Naive thymus-derived CD8-positive, alpha-beta T cell (primary cell): ENCODE measurements around the gene NCKAP5. TPM values are rescaled to one million over a fixed set of nuclear protein-coding genes. Genes with fewer than 3 reads are reported as not detected.

ENCODE experiments used
- ATAC-seq, 2 donors: fragments of 150-1000 bp; cut with Tn5 transposase in 1 of 2; sonication (Bioruptor Pico), chemical (Tn5 transposase) in 1 of 2; 1 replicate in 1 of 2; 2 replicates in 1 of 2; pipeline ENCODE4 v1.10.0; 2021; ENCODE audit warnings: mild to moderate bottlenecking in 2 of 2, moderate library complexity in 2 of 2
- POLR2A ChIA-PET: fragments of 350-600 bp; sonication (Branson Sonifier 250); formaldehyde crosslinking; loops from one replicate; lab custom pipeline; 2021; ENCODE audit warnings: antibody characterized with exemption; lab: Charles Lee
- DNase-seq, 10 donors: peaks; one replicate each; pipeline versions ENCODE4 v3.0.0 to v3.0.0-alpha.2; 2020 to 2022
- H3K27ac Mint-ChIP-seq, 10 donors: one replicate each; pipeline ENCODE4 v1.8.0; 2020 to 2022; ENCODE audit warnings: mild to moderate bottlenecking in 10 of 10, mixed read lengths in 10 of 10, moderate library complexity in 4 of 10, inconsistent platforms in 1 of 10
- H3K27me3 Mint-ChIP-seq, 5 donors: one replicate each; pipeline ENCODE4 v1.8.0; 2021 to 2022; ENCODE audit warnings: mixed read lengths in 5 of 5
- H3K36me3 Mint-ChIP-seq, 3 donors: one replicate each; pipeline ENCODE4 v1.8.0; 2020 to 2022; ENCODE audit warnings: mixed read lengths in 3 of 3, mild to moderate bottlenecking in 2 of 3, inconsistent platforms in 1 of 3
- H3K4me1 Mint-ChIP-seq, 4 donors: one replicate each; pipeline ENCODE4 v1.8.0; 2021 to 2022; ENCODE audit warnings: mixed read lengths in 4 of 4
- H3K4me3 Mint-ChIP-seq, 10 donors: one replicate each; pipeline ENCODE4 v1.8.0; 2020 to 2022; ENCODE audit warnings: mild to moderate bottlenecking in 10 of 10, mixed read lengths in 10 of 10, moderate library complexity in 6 of 10, inconsistent platforms in 1 of 10
- H3K9me3 Mint-ChIP-seq, 9 donors: one replicate each; pipeline ENCODE4 v1.8.0; 2020 to 2022; ENCODE audit warnings: mixed read lengths in 9 of 9, mild to moderate bottlenecking in 3 of 9, inconsistent platforms in 1 of 9, moderate library complexity in 1 of 9
- polyA plus RNA-seq, 3 donors: library from polyadenylated mRNA; unstranded; fragments of 300-500 nt; fragmentation: Illumina TruSeq; gene quantifications; one replicate each; pipeline ENCODE4 v1.2.3, GENCODE V29; 2021
- total RNA-seq, 8 experiments: library from RNA in 2 of 8; stranded (reverse) in 2 of 8; gene quantifications; one replicate each; pipeline ENCODE4 v1.2.3 and lab custom pipeline; 2021 to 2026

NCKAP5 gene
- total and polyA plus RNA-seq, 5 experiments from 2014 or later: not detected

GRCh38 chr2:133497951-133498565, 70.2 kb downstream of the NCKAP5 start:
- Mint-ChIP-seq H3K27me3 (peaks cover 0 to 20% (median 5%) of the 10 kb centered on the region in 5 donors), H3K4me1 (no peaks in the 10 kb centered on the region), H3K4me3 (no peak overlapping the region), H3K27ac (no peak overlapping the region), H3K36me3 (no peaks in the 10 kb centered on the region), H3K9me3 (peaks cover 0 to 11% (median 0%) of the 10 kb centered on the region in 9 donors)
- DNase-seq (no peak), ATAC-seq (no peak)
- POLR2A ChIA-PET: no interaction called here

- POLR2A ChIA-PET: no interaction called here
- ATAC-seq: no peak
- Mint-ChIP-seq H3K27me3 (peaks cover 0 to 18% (median 5%) of the 10 kb centered on the region in 5 donors), H3K27ac (no peak overlapping the region), H3K4me1 (no peaks in the 10 kb centered on the region), H3K36me3 (no peaks in the 10 kb centered on the region), H3K4me3 (no peak overlapping the region), H3K9me3 (peaks cover 0 to 4% (median 0%) of the 10 kb centered on the region in 9 donors)
- no peak for DNase-seq
These were observed 70.9 kb downstream of the NCKAP5 start for GRCh38 chr2:133497270-133497893.

GRCh38 chr2:133496501-133497269, 71.6 kb downstream of the NCKAP5 start:
- no peak overlapping the region for H3K4me3 Mint-ChIP-seq
- H3K27me3 Mint-ChIP-seq: peaks cover 0 to 11% (median 1%) of the 10 kb centered on the region in 5 donors
- no peak for ATAC-seq
- H3K4me1 Mint-ChIP-seq: no peaks in the 10 kb centered on the region
- H3K27ac Mint-ChIP-seq: no peak overlapping the region
- peaks cover 0 to 2% (median 0%) of the 10 kb centered on the region in 9 donors for H3K9me3 Mint-ChIP-seq
- H3K36me3 Mint-ChIP-seq: no peaks in the 10 kb centered on the region
- POLR2A ChIA-PET: no interaction called here
- DNase-seq: no peak

- no peak for ATAC-seq
- POLR2A ChIA-PET: no interaction called here
- H3K36me3 Mint-ChIP-seq: no peaks in the 10 kb centered on the region
These were observed 73.0 kb downstream of the NCKAP5 start for GRCh38 chr2:133495226-133495625.

GRCh38 chr2:133492719-133493380, 75.4 kb downstream of the NCKAP5 start:
- Mint-ChIP-seq H3K4me3 (no peak overlapping the region), H3K4me1 (no peaks in the 10 kb centered on the region), H3K36me3 (no peaks in the 10 kb centered on the region), H3K9me3 (peaks cover 0 to 2% (median 0%) of the 10 kb centered on the region in 9 donors), H3K27me3 (peaks cover 0 to 3% (median 0%) of the 10 kb centered on the region in 5 donors), H3K27ac (no peak overlapping the region)
- no peak for ATAC-seq
- POLR2A ChIA-PET: no interaction called here
- no peak for DNase-seq

More at GRCh38 chr2:133495226-133495625, 73.0 kb downstream of the NCKAP5 start:
- H3K9me3 Mint-ChIP-seq: peaks cover 0 to 2% (median 0%) of the 10 kb centered on the region in 9 donors
- no peaks in the 10 kb centered on the region for H3K4me1 Mint-ChIP-seq
- no peak for DNase-seq
- H3K27ac Mint-ChIP-seq: no peak overlapping the region
- H3K4me3 Mint-ChIP-seq: no peak overlapping the region
- peaks cover 0 to 10% (median 0%) of the 10 kb centered on the region in 5 donors for H3K27me3 Mint-ChIP-seq

- Mint-ChIP-seq H3K9me3 (peaks cover 0 to 11% (median 0%) of the 10 kb centered on the region in 9 donors), H3K27me3 (no peaks in the 10 kb centered on the region), H3K4me1 (no peaks in the 10 kb centered on the region), H3K4me3 (no peak overlapping the region), H3K36me3 (no peaks in the 10 kb centered on the region), H3K27ac (no peak overlapping the region)
- ATAC-seq: no peak
- no peak for DNase-seq
- POLR2A ChIA-PET: no interaction called here
These were observed 77.8 kb downstream of the NCKAP5 start for GRCh38 chr2:133490411-133490980.

GRCh38 chr2:133489641-133490410, 78.4 kb downstream of the NCKAP5 start:
- ATAC-seq (no peak), DNase-seq (no peak)
- H3K4me3 Mint-ChIP-seq: no peak overlapping the region
- peaks cover 0 to 1% (median 0%) of the 10 kb centered on the region in 5 donors for H3K27me3 Mint-ChIP-seq
- POLR2A ChIA-PET: no interaction called here
- no peaks in the 10 kb centered on the region for H3K36me3 Mint-ChIP-seq
- H3K9me3 Mint-ChIP-seq: peaks cover 0 to 11% (median 0%) of the 10 kb centered on the region in 9 donors
- H3K4me1 Mint-ChIP-seq: no peaks in the 10 kb centered on the region
- H3K27ac Mint-ChIP-seq: no peak overlapping the region

- POLR2A ChIA-PET: no interaction called here
- Mint-ChIP-seq H3K9me3 (peaks cover 0 to 11% (median 0%) of the 10 kb centered on the region in 9 donors), H3K36me3 (no peaks in the 10 kb centered on the region), H3K4me1 (no peaks in the 10 kb centered on the region), H3K27me3 (peaks cover 0 to 3% (median 0%) of the 10 kb centered on the region in 5 donors), H3K27ac (no peak overlapping the region), H3K4me3 (no peak overlapping the region)
- no peak for DNase-seq
- no peak for ATAC-seq
These were observed 79.1 kb downstream of the NCKAP5 start for GRCh38 chr2:133489146-133489545.

GRCh38 chr2:133486771-133487191, 81.5 kb downstream of the NCKAP5 start:
- Mint-ChIP-seq H3K27ac (no peak overlapping the region), H3K9me3 (peaks cover 0 to 11% (median 1%) of the 10 kb centered on the region in 9 donors), H3K36me3 (no peaks in the 10 kb centered on the region), H3K27me3 (peaks cover 0 to 10% (median 2%) of the 10 kb centered on the region in 5 donors), H3K4me1 (no peaks in the 10 kb centered on the region), H3K4me3 (no peak overlapping the region)
- ATAC-seq: no peak
- no peak for DNase-seq
- POLR2A ChIA-PET: no interaction called here

- POLR2A ChIA-PET: no interaction called here
- Mint-ChIP-seq H3K27me3 (peaks cover 0 to 11% (median 3%) of the 10 kb centered on the region in 5 donors), H3K27ac (no peak overlapping the region), H3K4me1 (no peaks in the 10 kb centered on the region), H3K36me3 (no peaks in the 10 kb centered on the region), H3K9me3 (peaks cover 0 to 11% (median 1%) of the 10 kb centered on the region in 9 donors), H3K4me3 (no peak overlapping the region)
- no peak for DNase-seq
- ATAC-seq: no peak
These were observed 82.4 kb downstream of the NCKAP5 start for GRCh38 chr2:133485868-133486267.

GRCh38 chr2:133484784-133485183, 83.5 kb downstream of the NCKAP5 start:
- ATAC-seq: no peak

GRCh38 chr2:133484106-133484505, 84.2 kb downstream of the NCKAP5 start:
- Mint-ChIP-seq H3K27ac (no peak overlapping the region), H3K36me3 (no peaks in the 10 kb centered on the region), H3K9me3 (peaks cover 0 to 11% (median 1%) of the 10 kb centered on the region in 9 donors), H3K4me1 (no peaks in the 10 kb centered on the region), H3K27me3 (peaks cover 0 to 11% (median 5%) of the 10 kb centered on the region in 5 donors), H3K4me3 (no peak overlapping the region)
- POLR2A ChIA-PET: no interaction called here
- DNase-seq: no peak
- no peak for ATAC-seq

More at GRCh38 chr2:133484784-133485183, 83.5 kb downstream of the NCKAP5 start:
- Mint-ChIP-seq H3K4me1 (no peaks in the 10 kb centered on the region), H3K9me3 (peaks cover 0 to 11% (median 1%) of the 10 kb centered on the region in 9 donors), H3K36me3 (no peaks in the 10 kb centered on the region), H3K27me3 (peaks cover 0 to 11% (median 5%) of the 10 kb centered on the region in 5 donors), H3K27ac (no peak overlapping the region), H3K4me3 (no peak overlapping the region)
- no peak for DNase-seq
- POLR2A ChIA-PET: no interaction called here
